H1 (cell line): Measurements from ENCODE around the gene TTC28. TPM values are rescaled to one million over a fixed set of nuclear protein-coding genes. Genes with fewer than 3 reads are reported as not detected.

ENCODE experiments used
- BCL11A ChIP-seq, 2 experiments: IDR thresholded peaks; one replicate each; pipeline ENCODE4 v1.6.1; 2011; ENCODE audit warnings: low read depth in 2 of 2, low read length in 2 of 2, mild to moderate bottlenecking in 2 of 2
- CEBPB ChIP-seq: IDR thresholded peaks from 2 replicates; pipeline ENCODE4 v1.6.1; 2012; ENCODE audit warnings: low read depth, low read length
- EP300 ChIP-seq, 2 experiments: IDR thresholded peaks; 1 replicate in 1 of 2; 2 replicates in 1 of 2; pipeline ENCODE4 v1.6.1; 2011 to 2012; ENCODE audit warnings: low read depth in 2 of 2, low read length in 2 of 2, mild to moderate bottlenecking in 2 of 2, borderline replicate concordance in 1 of 2, inconsistent platforms in 1 of 2, moderate library complexity in 1 of 2
- POLR2A ChIP-seq, 2 experiments: IDR thresholded peaks; 1 replicate in 1 of 2; 2 replicates in 1 of 2; pipeline ENCODE4 v1.6.1; 2011; ENCODE audit warnings: low read depth in 2 of 2, low read length in 2 of 2, mild to moderate bottlenecking in 2 of 2; ENCODE audit errors: control extremely low read depth in 1 of 2
- SRF ChIP-seq: IDR thresholded peaks from 2 replicates; pipeline ENCODE4 v1.6.1; 2011; ENCODE audit warnings: mild to moderate bottlenecking, low read depth, low read length, moderate library complexity
- TCF12 ChIP-seq: IDR thresholded peaks from 2 replicates; pipeline ENCODE4 v1.6.1; 2011; ENCODE audit warnings: low read depth, mild to moderate bottlenecking, low read length
- polyA plus RNA-seq, 7 experiments: library from polyadenylated mRNA; depleted of rRNA in 3 of 7; stranded (reverse) in 5 of 7; unstranded in 2 of 7; fragments of >200 nt in 5 of 7; fragments of 200-250 nt in 2 of 7; gene quantifications; 1 replicate in 5 of 7; 2 replicates in 1 of 7; 4 replicates in 1 of 7; pipeline versions ENCODE4 v1.2.1 to v1.2.3, GENCODE V29; 2011 to 2013; ENCODE audit warnings: missing spikeins in 2 of 7, mixed read lengths in 2 of 7
- total RNA-seq: library from RNA; stranded (reverse); fragmentation: NEBNext Ultra II Directional; extraction: Animal tissue kit (Norgen Biotek cat#: 25700); gene quantifications from 2 replicates; pipeline ENCODE4 v1.2.1, GENCODE V29; 2021
- TF ChIP-seq, protein P1 (sequence below): IDR thresholded peaks from 2 replicates; pipeline ENCODE4 v1.6.1; 2012; ENCODE audit warnings: low read length, inconsistent platforms
- TF ChIP-seq, protein P2 (sequence below): fragments of 300-600 bp; sonication (generic); IDR thresholded peaks from 2 replicates; pipeline ENCODE4 v1.7.1; 2012; ENCODE audit warnings: low read length, moderate library complexity, mild to moderate bottlenecking, inconsistent platforms; ENCODE audit not compliant: insufficient replicate concordance

TTC28 gene
- total and polyA plus RNA-seq, 2 of the 8 experiments (the other 6 are each of a cell fraction or from before 2014, with no cell fraction given) = 2.6 to 12.6 TPM

DNA sequence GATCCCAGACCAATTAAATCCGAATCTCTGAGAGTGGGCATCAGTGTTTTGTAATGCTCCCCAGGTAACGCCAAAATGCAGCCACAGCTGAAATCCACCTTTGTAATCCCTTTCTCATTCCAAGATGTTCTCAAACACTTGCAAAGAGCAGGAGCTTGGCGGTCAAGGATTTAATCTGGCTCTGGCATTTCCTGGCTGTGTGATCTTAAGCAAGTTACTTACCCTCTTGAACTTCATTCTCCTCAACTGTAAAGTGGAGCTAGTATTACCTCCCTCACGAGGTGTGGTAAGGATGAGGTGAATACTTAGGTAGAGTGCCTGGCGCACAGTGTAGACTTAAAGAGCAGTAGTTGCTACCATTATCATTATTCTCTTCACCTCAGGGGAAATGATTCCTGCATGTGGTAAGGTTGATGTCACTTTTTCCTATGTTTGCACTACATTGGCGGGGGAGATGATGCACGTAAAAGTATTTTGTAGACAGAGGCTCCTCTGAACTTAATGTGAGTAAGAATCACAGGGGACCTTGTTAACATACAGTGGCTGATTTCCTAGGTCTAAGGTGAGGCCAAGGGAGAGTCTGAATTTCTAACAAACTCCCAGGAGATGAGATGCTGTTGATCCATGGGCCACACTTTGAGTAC lies 550.2 kb downstream of the TTC28 start (continued):
- TF ChIP-seq POLR2A (IDR thresholded peaks at IDR 0.05; ENCODE audit: control extremely low read depth in 1 of 2, low read depth in 2 of 2, low read length in 2 of 2) (0 out of 3 replicates have a peak, but pooled peaks of 1 of the 2 experiments have one; percentile 20), TCF12 (0 out of 2 replicates have a peak, but pooled peaks have one; percentile 33), SRF (no peak), EP300 (IDR thresholded peaks at IDR 0.05; ENCODE audit: borderline replicate concordance in 1 of 2, low read depth in 2 of 2, low read length in 2 of 2) (peak in 1 of 2 experiments; percentile 27; a peak in 1 of 3 replicates), BCL11A (IDR thresholded peaks at IDR 0.05; ENCODE audit: low read depth in 2 of 2, low read length in 2 of 2) (peak in 1 of 2 experiments; percentile 5), CEBPB (0 out of 2 replicates have a peak, but pooled peaks have one; percentile 32)
- TF ChIP-seq, protein P1, sequence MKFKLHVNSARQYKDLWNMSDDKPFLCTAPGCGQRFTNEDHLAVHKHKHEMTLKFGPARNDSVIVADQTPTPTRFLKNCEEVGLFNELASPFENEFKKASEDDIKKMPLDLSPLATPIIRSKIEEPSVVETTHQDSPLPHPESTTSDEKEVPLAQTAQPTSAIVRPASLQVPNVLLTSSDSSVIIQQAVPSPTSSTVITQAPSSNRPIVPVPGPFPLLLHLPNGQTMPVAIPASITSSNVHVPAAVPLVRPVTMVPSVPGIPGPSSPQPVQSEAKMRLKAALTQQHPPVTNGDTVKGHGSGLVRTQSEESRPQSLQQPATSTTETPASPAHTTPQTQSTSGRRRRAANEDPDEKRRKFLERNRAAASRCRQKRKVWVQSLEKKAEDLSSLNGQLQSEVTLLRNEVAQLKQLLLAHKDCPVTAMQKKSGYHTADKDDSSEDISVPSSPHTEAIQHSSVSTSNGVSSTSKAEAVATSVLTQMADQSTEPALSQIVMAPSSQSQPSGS = no peak
- TF ChIP-seq, protein P2, sequence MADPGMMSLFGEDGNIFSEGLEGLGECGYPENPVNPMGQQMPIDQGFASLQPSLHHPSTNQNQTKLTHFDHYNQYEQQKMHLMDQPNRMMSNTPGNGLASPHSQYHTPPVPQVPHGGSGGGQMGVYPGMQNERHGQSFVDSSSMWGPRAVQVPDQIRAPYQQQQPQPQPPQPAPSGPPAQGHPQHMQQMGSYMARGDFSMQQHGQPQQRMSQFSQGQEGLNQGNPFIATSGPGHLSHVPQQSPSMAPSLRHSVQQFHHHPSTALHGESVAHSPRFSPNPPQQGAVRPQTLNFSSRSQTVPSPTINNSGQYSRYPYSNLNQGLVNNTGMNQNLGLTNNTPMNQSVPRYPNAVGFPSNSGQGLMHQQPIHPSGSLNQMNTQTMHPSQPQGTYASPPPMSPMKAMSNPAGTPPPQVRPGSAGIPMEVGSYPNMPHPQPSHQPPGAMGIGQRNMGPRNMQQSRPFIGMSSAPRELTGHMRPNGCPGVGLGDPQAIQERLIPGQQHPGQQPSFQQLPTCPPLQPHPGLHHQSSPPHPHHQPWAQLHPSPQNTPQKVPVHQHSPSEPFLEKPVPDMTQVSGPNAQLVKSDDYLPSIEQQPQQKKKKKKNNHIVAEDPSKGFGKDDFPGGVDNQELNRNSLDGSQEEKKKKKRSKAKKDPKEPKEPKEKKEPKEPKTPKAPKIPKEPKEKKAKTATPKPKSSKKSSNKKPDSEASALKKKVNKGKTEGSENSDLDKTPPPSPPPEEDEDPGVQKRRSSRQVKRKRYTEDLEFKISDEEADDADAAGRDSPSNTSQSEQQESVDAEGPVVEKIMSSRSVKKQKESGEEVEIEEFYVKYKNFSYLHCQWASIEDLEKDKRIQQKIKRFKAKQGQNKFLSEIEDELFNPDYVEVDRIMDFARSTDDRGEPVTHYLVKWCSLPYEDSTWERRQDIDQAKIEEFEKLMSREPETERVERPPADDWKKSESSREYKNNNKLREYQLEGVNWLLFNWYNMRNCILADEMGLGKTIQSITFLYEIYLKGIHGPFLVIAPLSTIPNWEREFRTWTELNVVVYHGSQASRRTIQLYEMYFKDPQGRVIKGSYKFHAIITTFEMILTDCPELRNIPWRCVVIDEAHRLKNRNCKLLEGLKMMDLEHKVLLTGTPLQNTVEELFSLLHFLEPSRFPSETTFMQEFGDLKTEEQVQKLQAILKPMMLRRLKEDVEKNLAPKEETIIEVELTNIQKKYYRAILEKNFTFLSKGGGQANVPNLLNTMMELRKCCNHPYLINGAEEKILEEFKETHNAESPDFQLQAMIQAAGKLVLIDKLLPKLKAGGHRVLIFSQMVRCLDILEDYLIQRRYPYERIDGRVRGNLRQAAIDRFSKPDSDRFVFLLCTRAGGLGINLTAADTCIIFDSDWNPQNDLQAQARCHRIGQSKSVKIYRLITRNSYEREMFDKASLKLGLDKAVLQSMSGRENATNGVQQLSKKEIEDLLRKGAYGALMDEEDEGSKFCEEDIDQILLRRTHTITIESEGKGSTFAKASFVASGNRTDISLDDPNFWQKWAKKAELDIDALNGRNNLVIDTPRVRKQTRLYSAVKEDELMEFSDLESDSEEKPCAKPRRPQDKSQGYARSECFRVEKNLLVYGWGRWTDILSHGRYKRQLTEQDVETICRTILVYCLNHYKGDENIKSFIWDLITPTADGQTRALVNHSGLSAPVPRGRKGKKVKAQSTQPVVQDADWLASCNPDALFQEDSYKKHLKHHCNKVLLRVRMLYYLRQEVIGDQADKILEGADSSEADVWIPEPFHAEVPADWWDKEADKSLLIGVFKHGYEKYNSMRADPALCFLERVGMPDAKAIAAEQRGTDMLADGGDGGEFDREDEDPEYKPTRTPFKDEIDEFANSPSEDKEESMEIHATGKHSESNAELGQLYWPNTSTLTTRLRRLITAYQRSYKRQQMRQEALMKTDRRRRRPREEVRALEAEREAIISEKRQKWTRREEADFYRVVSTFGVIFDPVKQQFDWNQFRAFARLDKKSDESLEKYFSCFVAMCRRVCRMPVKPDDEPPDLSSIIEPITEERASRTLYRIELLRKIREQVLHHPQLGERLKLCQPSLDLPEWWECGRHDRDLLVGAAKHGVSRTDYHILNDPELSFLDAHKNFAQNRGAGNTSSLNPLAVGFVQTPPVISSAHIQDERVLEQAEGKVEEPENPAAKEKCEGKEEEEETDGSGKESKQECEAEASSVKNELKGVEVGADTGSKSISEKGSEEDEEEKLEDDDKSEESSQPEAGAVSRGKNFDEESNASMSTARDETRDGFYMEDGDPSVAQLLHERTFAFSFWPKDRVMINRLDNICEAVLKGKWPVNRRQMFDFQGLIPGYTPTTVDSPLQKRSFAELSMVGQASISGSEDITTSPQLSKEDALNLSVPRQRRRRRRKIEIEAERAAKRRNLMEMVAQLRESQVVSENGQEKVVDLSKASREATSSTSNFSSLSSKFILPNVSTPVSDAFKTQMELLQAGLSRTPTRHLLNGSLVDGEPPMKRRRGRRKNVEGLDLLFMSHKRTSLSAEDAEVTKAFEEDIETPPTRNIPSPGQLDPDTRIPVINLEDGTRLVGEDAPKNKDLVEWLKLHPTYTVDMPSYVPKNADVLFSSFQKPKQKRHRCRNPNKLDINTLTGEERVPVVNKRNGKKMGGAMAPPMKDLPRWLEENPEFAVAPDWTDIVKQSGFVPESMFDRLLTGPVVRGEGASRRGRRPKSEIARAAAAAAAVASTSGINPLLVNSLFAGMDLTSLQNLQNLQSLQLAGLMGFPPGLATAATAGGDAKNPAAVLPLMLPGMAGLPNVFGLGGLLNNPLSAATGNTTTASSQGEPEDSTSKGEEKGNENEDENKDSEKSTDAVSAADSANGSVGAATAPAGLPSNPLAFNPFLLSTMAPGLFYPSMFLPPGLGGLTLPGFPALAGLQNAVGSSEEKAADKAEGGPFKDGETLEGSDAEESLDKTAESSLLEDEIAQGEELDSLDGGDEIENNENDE = peak; percentile 47
